Activated CD4-positive, alpha-beta T cell treated with anti-CD3 and anti-CD28 coated beads for 48 hours (primary cell): ENCODE measurements around the gene EFNA3.

Source experiments
- DNase-seq: peaks from one replicate; pipeline ENCODE4 v3.0.0-alpha.2; 2020

Gene EFNA3, protein sequence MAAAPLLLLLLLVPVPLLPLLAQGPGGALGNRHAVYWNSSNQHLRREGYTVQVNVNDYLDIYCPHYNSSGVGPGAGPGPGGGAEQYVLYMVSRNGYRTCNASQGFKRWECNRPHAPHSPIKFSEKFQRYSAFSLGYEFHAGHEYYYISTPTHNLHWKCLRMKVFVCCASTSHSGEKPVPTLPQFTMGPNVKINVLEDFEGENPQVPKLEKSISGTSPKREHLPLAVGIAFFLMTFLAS

DNA sequence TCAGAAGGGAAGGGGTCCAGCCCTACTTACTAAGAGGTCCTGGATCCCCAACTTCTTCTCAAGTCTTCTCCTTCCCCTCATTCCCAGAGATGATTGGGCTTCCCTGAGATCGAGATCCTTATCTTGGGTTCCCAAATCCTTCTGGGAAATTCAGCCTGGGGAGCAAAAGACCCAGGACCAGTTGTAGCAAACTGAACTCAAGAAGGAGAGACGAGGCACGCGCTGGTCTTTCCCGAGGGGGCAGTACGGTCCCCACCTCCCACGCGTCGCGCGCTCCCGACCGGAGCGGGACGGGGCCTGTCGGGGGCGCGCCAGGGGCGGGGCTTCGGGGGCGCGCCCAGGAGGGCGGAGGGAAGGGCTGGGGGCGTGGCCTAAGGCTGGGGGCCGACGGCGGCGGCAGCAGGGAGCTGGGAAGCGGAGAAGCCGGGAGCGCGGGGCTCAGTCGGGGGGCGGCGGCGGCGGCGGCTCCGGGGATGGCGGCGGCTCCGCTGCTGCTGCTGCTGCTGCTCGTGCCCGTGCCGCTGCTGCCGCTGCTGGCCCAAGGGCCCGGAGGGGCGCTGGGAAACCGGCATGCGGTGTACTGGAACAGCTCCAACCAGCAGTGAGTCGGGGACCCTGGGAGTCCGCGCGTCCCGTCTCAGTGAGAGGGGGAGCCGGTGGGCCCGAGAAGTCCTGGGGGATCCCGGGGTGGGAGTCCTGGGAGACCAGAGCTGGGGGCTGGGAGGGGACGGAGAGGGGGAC lies at the start of gene EFNA3:
Gene EFNA3, plus strand, starts transcription at position 369 of the 741 bp plus-strand sequence. Its CDS starts 105 bp downstream, at position 474.
- DNase-seq, result peak; percentile 70

- no peak for DNase-seq
These were observed 49.0 kb upstream of the EFNA3 start for GRCh38 chr1:155029513-155030242.

DNA sequence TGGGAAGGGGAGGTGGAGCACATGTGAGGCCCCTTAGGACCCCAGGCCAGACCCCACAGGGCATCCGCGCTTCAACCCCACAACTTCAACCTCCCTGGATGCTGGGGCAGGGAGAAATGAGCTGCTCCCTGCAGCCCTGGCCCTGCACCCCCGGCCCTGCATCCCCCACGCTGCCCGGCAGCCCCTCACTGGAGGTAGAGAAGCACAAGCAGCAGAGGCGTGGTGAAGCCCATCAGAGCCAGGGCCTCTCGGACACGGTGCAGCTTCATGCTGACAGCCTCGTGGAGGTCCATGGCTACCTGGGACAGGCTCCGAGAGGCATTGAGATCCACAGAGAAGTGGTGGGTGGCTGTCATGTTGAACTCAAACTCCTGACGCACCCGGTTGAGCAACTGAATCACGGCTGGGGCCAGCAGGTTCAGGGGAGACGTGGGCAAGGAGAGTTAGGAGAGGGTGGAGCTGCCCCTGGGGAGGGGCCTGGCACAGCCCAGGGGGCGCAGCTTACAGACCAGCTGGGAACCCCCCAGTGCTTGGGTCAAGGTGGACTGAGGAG lies 48.3 kb upstream of the EFNA3 start:
- no peak for DNase-seq

DNA sequence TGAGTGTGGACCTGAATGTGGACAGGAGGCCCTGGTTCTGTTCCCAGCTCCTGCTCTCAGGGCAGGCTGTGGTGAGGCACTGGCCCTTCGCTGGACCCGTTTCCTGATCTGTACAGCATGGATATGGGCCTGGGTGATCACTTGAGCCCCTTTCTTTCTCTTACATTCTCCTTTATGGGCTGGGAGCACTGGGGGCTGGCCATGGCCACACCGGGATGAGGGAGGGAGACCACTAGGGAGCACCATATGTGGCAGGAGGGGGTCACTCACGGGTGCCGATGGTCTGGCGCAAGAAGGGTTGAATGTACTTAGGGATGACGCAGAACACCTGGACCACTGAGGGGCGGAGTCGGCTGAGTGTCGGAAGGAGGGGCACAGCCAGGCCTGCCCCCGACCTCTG lies 47.7 kb upstream of the EFNA3 start:
- no peak for DNase-seq

GRCh38 chr1:155032886-155033285 lies 45.8 kb upstream of the EFNA3 start:
- no peak for DNase-seq

GRCh38 chr1:155033524-155033923 lies 45.1 kb upstream of the EFNA3 start, which contains the start of the genes DCST1 and DCST2:
DCST1 (plus strand) TSS chr1:155033824; CDS start chr1:155034037, 213 bp downstream.
DCST2 (minus strand) TSS chr1:155033781; CDS start chr1:155033701, 80 bp downstream.
- DNase-seq, result no peak

DNA sequence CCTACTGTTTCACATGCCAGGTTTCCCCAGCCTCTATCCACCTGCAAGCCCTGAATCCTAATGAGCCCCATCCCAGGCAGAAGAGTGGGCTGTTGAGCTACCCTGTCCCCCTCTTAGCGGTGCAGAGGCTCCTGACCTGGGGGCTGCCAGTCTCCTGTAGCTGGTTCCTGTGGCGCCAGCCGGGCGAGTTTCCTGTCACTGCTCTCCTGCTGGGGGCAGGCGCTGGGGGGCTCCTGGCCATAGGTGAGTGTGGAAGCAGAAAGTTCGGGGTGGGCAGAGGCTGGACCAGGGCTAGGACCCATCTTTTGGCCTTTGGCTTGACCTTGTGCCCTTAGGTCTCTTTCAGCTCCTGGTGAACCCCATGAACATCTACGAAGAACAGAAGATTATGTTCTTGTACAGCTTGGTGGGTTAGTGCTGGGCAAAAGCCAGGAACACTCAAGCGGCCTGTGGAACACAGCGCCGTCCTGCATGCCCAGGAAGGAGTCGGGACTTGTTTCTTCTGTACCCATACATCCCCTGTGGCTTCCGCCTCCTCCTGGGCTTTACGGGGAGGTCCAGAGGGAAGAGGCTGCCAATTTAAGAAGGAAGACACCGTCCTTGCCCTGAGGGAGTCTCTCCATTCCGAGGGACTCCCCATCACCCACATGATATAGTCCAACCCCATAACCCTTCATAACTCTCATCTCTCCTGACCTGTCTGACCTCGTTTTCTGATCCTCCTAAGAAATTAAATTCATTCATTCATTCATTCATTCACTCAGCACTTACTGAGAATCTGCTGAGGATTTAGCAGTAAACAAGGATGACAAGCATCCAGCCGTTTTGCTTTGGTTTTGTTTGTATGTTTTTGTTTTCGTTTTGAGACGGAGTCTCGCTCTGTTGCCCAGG lies 44.1 kb upstream of the EFNA3 start:
- no peak for DNase-seq

- no peak for DNase-seq
These were observed 42.7 kb upstream of the EFNA3 start for GRCh38 chr1:155035936-155036335.

DNA sequence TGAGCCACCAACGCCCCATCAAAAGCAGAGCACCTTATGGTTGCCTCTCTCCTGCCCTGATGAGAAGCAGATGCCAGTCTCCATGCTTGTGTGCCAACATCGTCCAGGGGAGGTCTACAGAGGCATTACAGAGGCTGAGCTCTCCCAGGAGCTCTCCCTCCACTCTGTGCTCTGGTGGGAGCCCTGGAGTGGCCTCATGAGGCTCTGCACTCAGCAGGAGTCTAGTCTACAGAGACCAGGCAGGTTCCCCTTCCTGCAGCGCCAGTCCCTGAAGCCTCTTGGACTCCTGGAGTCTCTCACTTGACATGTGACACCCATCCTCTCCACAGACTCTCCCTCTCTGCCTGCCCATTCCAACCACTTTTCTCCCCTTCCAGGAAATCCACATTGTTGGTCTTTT lies 41.6 kb upstream of the EFNA3 start:
- DNase-seq, result no peak

- no peak for DNase-seq
These were observed 40.7 kb upstream of the EFNA3 start for GRCh38 chr1:155037851-155038441.

DNA sequence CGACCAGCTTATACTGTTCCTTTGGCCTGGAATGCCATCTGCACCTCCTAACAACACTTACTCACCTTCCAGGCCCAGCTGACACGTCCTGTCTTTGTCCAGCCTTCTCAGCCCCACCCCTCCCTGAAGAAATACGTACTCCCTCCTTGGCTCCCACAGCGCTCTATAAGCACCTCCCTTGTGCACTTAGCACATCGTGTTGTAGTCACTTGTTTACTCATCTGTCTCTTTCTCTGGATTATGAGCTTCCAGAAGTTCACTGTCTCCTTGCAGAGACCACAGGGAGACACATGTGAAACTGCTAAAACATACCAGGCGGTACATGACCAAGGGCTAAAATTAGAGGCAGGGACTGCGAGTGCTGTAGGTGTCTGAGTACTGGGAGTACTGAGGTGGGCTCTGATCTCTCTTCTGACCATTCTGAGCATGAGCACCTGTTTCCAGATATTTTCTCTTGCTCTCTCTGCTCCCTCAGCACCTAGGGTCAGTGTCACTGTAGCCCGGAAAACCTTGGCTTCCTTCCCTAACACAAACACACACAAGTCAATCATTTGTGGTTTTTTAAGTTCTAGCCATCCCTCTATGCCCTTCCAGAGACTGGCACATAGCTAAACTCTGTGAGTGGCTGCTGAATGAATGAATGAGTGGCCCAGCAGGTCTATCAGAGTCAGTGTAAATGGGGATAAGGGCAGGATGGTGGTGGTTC lies 39.9 kb upstream of the EFNA3 start:
- DNase-seq, result no peak

- no peak for DNase-seq
These were observed 39.3 kb upstream of the EFNA3 start for GRCh38 chr1:155039308-155039669.

DNA sequence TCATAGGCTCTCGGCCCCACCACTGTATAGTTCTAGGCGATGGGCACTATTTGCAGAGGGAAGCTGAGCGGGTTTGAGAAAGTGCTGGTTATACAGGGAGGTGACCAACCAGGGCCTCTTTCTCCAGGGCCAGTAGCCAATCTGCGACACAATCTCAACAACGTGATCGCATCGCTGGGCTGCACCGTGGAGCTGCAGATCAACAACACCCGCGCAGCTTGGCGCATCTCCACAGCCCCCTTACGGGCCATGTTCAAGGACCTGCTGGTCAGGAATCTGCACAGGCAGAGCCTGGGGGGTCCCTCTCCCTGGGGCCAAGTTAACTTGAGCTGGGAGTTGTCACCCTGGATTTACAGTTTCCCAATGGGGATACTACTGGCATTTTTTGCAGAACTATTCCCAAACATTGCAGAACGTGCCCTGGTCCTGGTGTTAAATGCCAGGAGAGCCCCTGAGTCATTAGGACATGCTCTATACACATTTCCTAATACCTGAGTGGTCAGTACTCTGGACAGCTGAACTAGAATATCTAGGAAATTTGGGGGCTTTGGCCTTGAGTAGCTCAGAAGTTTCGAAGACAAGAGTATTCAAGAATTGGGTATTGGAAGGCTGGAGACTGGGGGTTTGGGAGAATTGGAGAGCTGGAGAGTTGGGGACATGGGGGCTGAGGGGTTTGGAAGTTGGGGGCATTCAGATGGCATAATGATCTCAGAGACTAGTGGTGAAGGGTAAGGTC lies 38.1 kb upstream of the EFNA3 start:
- DNase-seq, result no peak

- DNase-seq, result no peak
These were observed 35.8 kb upstream of the EFNA3 start for GRCh38 chr1:155042789-155043188.

- no peak for DNase-seq
These were observed 35.3 kb upstream of the EFNA3 start for GRCh38 chr1:155043301-155043702.

DNA sequence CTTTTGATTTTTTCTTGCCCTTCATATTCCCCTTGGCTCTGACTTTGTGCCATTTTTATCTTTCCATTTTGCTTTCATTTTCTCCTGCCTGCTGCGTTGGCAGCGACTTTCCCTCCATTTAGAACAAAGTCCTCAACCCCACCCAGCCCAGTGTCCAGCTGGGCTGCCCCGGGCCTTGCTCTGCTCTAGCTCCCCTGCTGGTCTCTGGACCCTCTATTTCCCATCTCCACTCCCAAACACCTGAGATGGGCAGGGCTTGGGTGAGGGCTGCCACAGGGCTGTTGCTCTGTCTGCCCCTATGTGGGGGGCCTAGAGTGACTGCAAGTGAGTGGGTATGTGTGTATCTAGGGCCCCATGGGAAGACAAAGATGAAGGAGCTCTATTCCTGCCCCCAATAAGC lies 34.8 kb upstream of the EFNA3 start:
- no peak for DNase-seq

DNA sequence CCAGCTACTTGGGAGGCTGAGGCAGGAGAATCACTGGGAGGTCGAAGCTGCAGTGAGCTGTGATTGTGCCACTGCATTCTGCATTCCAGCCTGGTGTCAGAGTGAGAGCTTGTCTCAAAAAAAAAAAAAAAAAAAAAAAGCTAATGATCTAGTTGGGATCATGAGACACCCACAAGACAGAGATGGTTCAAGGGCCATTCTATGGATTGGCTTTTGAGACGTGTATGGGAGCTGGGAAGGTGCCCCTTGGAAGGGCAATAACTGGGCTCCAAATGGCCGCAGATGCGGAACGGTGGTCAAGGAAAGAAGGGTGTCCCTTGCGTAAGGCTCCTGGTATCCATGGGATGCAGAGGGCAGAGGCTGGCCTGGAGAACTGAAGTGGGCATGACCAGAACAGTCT lies 34.3 kb upstream of the EFNA3 start:
- DNase-seq, result no peak

DNA sequence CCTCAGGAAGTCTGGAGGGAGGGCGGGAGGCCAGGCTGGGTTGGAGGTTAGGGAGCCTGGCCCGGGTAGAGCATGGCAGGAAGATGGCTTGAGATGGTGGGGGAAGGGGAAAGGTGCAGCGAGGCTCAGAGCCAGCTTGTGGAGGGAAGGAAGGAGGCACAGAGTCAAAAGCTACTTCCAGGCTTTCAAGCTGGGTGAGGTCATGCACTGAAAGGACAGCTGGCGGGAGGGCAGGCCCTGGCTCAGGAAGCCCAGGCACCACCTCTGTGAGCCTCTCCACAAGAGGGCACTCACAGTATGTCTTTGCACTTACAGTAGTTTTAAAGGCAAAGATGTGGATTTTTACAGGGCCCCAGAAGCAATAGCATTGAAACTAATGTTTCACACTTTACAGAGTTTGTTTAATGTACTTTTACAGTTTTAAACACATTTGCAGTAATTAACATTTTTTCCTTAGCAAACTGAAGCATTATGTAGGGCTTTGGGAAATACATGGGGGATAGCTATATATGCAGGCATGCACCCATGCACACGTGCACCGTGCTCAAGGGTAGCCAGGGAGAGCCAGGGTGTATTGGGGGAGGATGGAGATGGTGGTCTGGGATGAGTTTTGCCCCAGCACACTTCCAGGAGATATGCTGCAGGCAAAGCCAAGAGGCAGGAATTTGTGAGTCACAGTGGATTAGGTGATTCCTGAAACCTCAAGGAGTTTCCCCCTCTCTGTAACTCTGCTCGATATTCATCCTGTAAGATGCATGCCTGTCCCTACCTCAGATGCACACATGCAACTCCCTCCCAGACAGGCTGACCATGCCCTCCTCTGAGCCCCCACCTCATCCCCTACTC lies 33.6 kb upstream of the EFNA3 start:
- peak; percentile 73 for DNase-seq
